ENCODE data around the gene TMEM123.
"Not testable (repeated sequence)": the region's sequence is repeated elsewhere in the genome, so short reads cannot be mapped to it uniquely, and the experiment has no call there.

The TMEM123 gene

DNA sequence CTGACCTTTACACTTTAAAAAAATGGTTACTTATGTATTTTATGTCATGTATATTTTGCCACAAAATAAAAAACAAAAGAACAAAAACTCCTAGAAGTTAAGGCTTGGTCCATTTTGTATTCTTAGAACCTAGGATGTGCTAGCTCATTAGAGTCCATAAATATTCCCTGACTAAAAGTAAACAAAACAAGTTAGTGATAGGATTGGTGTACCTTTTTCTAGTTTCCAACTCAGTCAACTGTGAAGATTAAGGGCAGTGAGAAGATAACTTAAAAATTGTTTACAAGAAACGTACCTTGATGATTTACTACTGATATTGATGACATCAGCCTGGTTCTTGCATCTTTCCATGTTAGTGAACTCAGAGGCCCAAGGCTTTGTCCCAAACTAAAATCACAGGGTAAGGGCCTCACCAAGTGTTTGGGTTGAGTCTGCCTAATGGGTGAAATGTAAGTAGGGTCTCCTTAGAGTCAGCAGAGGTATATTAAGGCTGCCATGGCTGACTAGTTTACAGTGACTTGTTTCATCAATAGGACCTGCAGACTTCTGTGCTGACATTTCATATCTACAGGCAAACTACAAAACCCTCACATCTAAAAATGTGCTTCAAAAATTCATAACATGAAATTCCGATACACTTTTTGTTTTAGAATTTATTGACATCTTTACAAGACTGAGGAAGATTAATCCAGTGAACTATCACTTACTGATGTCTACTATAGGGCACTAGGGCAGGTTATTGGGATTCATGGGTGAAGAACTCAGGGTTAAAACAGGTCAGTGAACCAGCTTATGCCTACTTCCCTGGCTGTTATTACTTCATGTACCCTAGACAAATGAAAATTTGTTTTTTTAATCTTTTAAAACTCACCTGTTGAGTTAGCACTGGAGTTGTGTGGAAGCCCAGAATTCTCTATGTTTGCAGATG, 4.4 kb downstream of the TMEM123 start:
- no peak for DNase-seq

- peak; percentile 75 for DNase-seq
Measured at GRCh38 chr11:102447193-102447592, 5.4 kb downstream of the TMEM123 start.

DNA sequence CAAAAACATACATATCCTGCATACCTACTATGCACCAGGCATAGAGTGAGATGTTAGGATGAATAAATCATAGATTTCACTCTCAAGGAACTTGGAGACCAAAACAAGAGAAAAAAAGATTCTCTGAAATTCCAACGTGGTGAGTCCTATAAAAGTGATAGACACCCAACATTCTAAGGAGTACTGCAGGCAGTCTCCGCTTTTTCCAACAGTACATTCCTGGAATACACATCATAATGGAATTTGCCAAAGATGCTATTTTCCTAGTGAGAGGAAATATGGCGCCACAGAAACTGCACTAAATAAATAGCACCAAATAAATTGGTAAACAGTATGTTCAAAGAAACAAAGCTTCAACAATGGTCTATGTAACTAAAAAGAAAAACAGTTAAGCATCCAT, 6.0 kb downstream of the TMEM123 start:
- DNase-seq, result no peak

DNA sequence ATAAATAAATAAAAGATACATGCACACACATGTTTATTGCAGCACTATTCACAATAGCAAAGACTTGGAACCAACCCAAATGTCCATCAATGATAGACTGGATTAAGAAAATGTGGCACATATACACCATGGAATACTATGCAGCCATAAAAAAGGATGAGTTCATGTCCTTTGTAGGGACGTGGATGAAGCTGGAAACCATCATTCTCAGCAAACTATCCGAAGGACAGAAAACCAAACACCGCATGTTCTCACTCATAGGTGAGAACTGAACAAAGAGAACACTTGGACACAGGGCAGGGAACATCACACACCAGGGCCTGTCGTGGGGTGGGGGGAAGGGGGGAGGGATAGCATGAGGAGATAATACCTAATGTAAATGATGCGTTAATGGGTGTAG, 7.9 kb downstream of the TMEM123 start:
- not testable (repeated sequence) for DNase-seq

DNA sequence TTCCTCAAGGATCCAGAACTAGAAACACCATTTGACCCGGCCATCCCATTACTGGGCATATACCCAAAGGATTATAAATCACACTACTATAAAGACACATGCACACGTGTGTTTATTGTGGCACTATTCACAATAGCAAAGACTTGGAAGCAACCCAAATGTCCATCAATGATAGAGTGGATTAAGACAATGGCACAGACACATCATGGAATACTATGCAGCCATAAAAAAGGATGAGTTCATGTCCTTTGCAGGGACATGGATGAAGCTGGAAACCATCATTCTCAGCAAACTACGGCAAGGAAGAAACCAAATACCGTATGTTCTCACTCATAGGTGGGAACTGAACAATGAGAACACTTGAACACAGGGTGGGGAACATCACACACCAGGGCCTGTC, 8.4 kb downstream of the TMEM123 start:
- DNase-seq, result not testable (repeated sequence)

- not testable (repeated sequence) for DNase-seq
Measured at GRCh38 chr11:102439063-102439363, 13.6 kb downstream of the TMEM123 start.

DNA sequence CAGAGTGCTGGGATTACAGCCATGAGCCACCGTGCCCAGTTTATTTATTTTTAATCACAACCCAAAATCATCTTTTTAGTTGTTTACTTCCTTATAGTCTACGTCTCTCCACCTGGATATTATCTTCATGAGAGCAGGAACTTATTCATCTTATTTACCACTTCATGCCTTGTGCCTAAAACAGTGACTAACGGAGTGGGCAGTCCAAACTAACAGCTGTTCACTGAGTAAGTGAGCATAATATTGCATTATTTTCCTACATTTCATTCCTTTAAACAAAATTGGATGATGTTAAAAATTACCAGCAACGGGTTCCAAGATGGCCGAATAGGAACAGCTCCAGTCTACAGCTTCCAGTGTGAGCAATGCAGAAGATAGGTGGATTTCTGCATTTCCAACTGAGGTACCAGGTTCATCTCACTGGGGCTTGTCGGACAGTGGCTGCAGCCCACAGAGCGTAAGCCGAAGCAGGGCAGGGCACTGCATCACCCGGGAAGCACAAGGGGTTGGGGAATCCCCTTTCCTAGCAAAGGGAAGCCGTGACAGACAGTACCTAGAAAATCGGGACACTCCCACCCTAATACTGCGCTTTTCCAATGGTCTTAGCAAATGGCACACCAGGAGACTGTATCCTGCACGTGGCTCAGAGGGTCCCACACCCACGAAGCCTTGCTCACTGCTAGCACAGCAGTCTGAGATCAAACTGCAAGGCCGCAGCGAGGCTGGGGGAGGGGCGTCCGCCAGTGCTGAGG, 14.1 kb downstream of the TMEM123 start:
- no peak for DNase-seq

GRCh38 chr11:102437727-102438126, 14.8 kb downstream of the TMEM123 start:
- no peak for DNase-seq

DNA sequence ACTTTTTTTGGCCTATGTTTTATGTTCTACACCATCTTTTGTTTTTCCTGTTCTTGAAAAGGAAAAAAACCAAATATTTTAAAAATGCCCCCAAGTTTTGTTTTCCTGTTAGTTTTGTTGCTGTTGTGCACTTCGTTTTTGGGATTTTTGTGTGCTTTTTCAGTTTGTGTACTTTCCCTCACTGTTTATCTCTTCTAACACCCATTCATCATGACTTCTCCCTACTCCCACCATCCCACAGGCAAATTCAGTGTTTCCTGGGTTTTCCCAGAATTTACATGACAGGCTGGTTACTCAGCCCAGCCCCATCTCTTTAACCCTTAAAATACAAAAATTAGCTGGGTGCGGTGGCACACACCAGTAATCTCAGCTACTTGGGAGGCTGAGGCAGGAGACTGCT, 15.6 kb downstream of the TMEM123 start:
- DNase-seq, result no peak

GRCh38 chr11:102436561-102436960, 16.0 kb downstream of the TMEM123 start:
- no peak for DNase-seq

- no peak for DNase-seq
Measured at GRCh38 chr11:102435688-102436087, 16.9 kb downstream of the TMEM123 start.

- DNase-seq, result not testable (repeated sequence)
Measured at GRCh38 chr11:102433571-102433970, 19.0 kb downstream of the TMEM123 start.

GRCh38 chr11:102432560-102432959, 20.0 kb downstream of the TMEM123 start:
- not testable (repeated sequence) for DNase-seq

DNA sequence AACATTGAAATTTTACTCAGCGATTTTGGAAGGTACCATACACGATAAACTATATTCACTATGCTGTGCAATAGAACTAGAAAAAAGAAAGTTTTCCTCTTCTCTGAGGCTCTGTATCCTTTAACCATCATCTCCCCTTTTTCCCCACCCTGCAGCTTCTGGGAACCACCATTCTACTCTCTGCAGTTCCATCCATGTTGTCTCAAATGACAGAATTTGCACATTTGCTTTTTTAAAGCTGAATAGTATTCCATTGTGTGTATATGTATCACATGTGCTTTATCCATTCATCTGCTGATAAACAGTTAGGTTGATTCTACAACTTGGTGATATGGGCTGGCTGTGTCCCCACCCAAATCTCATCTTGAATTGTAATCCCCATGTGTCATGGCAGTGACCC, 21.2 kb downstream of the TMEM123 start:
- DNase-seq, result no peak

- DNase-seq, result peak; percentile 74
Measured at GRCh38 chr11:102430158-102430836, 22.3 kb downstream of the TMEM123 start.

- no peak for DNase-seq
Measured at GRCh38 chr11:102429691-102430090, 22.9 kb downstream of the TMEM123 start.

GRCh38 chr11:102429226-102429625, 23.3 kb downstream of the TMEM123 start:
- no peak for DNase-seq

- no peak for DNase-seq
Measured at GRCh38 chr11:102428696-102429095, 23.9 kb downstream of the TMEM123 start.

- no peak for DNase-seq
Measured at GRCh38 chr11:102427068-102427467, 25.5 kb downstream of the TMEM123 start.

DNA sequence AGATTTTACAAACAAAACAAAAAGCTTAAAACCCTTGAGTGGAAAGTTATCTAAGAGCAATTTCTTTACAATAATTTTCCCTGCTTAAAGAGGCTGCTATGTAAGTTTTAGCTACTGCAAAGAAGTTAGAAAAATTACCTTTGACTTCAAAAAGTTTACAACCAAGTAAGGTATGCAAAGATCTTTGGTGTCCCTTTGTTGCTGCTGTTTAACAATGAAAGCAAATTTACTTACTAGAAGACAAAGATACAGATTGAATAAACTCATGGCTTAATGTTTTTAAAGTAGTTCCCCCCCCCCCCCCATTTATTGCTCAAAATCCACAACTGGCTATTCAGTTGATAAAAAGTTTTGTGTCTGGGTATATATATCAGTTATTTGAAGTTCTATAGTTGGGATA, 26.0 kb downstream of the TMEM123 start:
- no peak for DNase-seq

- no peak for DNase-seq
Measured at GRCh38 chr11:102426000-102426399, 26.6 kb downstream of the TMEM123 start.

- DNase-seq, result no peak
Measured at GRCh38 chr11:102423936-102424335, 28.6 kb downstream of the TMEM123 start.
